ENCODE results near the gene EYS. TPM values are rescaled to one million over a fixed set of nuclear protein-coding genes. Genes with fewer than 3 reads are reported as not detected.
A peak's percentile ranks its signal among the peaks of the same experiment; 100 is the strongest.
"Not testable (repeated sequence)": the region's sequence is repeated elsewhere in the genome, so short reads cannot be mapped to it uniquely, and the experiment has no call there.

EYS gene
- total RNA-seq, 1 experiment from 2014 or later = not detected

GRCh38 chr6:63945987-63946386 lies 1761.0 kb downstream of the EYS start:
- no peak for DNase-seq (ENCODE audit: extremely low read depth, low read depth)

- DNase-seq (ENCODE audit: extremely low read depth, low read depth) = no peak
These were observed 1763.2 kb downstream of the EYS start for GRCh38 chr6:63943826-63944225.

- no peak for DNase-seq (ENCODE audit: extremely low read depth, low read depth)
These were observed 1765.1 kb downstream of the EYS start for GRCh38 chr6:63941747-63942470.

GRCh38 chr6:63940056-63940455 lies 1767.0 kb downstream of the EYS start:
- DNase-seq (ENCODE audit: extremely low read depth, low read depth) = no peak

GRCh38 chr6:63936399-63936798 lies 1770.6 kb downstream of the EYS start:
- DNase-seq (ENCODE audit: extremely low read depth, low read depth) = no peak

GRCh38 chr6:63935732-63936131 lies 1771.3 kb downstream of the EYS start:
- no peak for DNase-seq (ENCODE audit: extremely low read depth, low read depth)

- not testable (repeated sequence) for DNase-seq (ENCODE audit: extremely low read depth, low read depth)
These were observed 1773.1 kb downstream of the EYS start for GRCh38 chr6:63933948-63934347.

- DNase-seq (ENCODE audit: extremely low read depth, low read depth) = no peak
These were observed 1776.2 kb downstream of the EYS start for GRCh38 chr6:63930848-63931247.

GRCh38 chr6:63929111-63929510 lies 1777.9 kb downstream of the EYS start:
- DNase-seq (ENCODE audit: extremely low read depth, low read depth) = no peak

- DNase-seq (ENCODE audit: extremely low read depth, low read depth) = no peak
These were observed 1778.4 kb downstream of the EYS start for GRCh38 chr6:63928613-63929012.

GRCh38 chr6:63926950-63927927 lies 1779.8 kb downstream of the EYS start:
- DNase-seq (ENCODE audit: extremely low read depth, low read depth) = no peak

- no peak for DNase-seq (ENCODE audit: extremely low read depth, low read depth)
These were observed 1780.7 kb downstream of the EYS start for GRCh38 chr6:63926258-63926780.

GRCh38 chr6:63923139-63923739 lies 1783.8 kb downstream of the EYS start:
- DNase-seq (ENCODE audit: extremely low read depth, low read depth) = peak; percentile 32

- no peak for DNase-seq (ENCODE audit: extremely low read depth, low read depth)
These were observed 1787.4 kb downstream of the EYS start for GRCh38 chr6:63919556-63920110.

GRCh38 chr6:63912887-63913286 lies 1794.1 kb downstream of the EYS start:
- no peak for DNase-seq (ENCODE audit: extremely low read depth, low read depth)

- no peak for DNase-seq (ENCODE audit: extremely low read depth, low read depth)
These were observed 1796.0 kb downstream of the EYS start for GRCh38 chr6:63910863-63911551.

- no peak for DNase-seq (ENCODE audit: extremely low read depth, low read depth)
These were observed 1802.3 kb downstream of the EYS start for GRCh38 chr6:63904650-63905248.

- DNase-seq (ENCODE audit: extremely low read depth, low read depth) = no peak
These were observed 1807.5 kb downstream of the EYS start for GRCh38 chr6:63899550-63899949.

GRCh38 chr6:63897952-63898351 lies 1809.1 kb downstream of the EYS start:
- DNase-seq (ENCODE audit: extremely low read depth, low read depth) = no peak

- DNase-seq (ENCODE audit: extremely low read depth, low read depth) = no peak
These were observed 1809.6 kb downstream of the EYS start for GRCh38 chr6:63897459-63897858.
